Naive thymus-derived CD4-positive, alpha-beta T cell (primary cell): ENCODE measurements around the gene P4HA2. TPM values are rescaled to one million over a fixed set of nuclear protein-coding genes. Genes with fewer than 3 reads are reported as not detected.
A peak's percentile ranks its signal among the peaks of the same experiment; 100 is the strongest.

Experiments
- ATAC-seq: fragments of 150-1000 bp; cut with Tn5 transposase; 2 replicates; pipeline ENCODE4 v1.10.0; 2021; ENCODE audit warnings: mild to moderate bottlenecking, moderate library complexity
- CTCF ChIA-PET: fragments of 350-600 bp; sonication (Branson Sonifier 250); formaldehyde crosslinking; loops from one replicate; lab custom pipeline; 2021; ENCODE audit warnings: antibody characterized with exemption; lab: Charles Lee
- POLR2A ChIA-PET: fragments of 350-600 bp; sonication (Branson Sonifier 250); formaldehyde crosslinking; loops from one replicate; lab custom pipeline; 2021; ENCODE audit warnings: antibody characterized with exemption, inconsistent platforms; lab: Charles Lee
- DNase-seq, 9 donors: peaks; one replicate each; pipeline versions ENCODE4 v3.0.0 to v3.0.0-alpha.2; 2020 to 2022; ENCODE audit warnings: mixed read lengths in 1 of 9
- H3K27ac ChIP-seq: one replicate; pipeline ENCODE4 v1.7.0; 2013; ENCODE audit warnings: mild to moderate bottlenecking, low read depth, low read length, moderate library complexity
- H3K27me3 ChIP-seq, 2 donors: one replicate each; pipeline ENCODE4 v1.7.0; 2013; ENCODE audit warnings: low read length in 2 of 2, mild to moderate bottlenecking in 2 of 2, moderate library complexity in 2 of 2; ENCODE audit not compliant: control insufficient read depth in 2 of 2, insufficient read depth in 2 of 2
- H3K36me3 ChIP-seq, 3 experiments: 1 replicate in 2 of 3; 2 replicates in 1 of 3; pipeline ENCODE4 v1.7.0; 2013; ENCODE audit warnings: low read length in 3 of 3, mild to moderate bottlenecking in 3 of 3, moderate library complexity in 1 of 3; ENCODE audit not compliant: insufficient read depth in 3 of 3, control insufficient read depth in 2 of 3
- H3K4me1 ChIP-seq, 2 donors: one replicate each; pipeline ENCODE4 v1.7.0; 2013; ENCODE audit warnings: low read length in 2 of 2, mild to moderate bottlenecking in 2 of 2, moderate library complexity in 1 of 2; ENCODE audit not compliant: control insufficient read depth in 2 of 2, insufficient read depth in 2 of 2
- H3K4me3 ChIP-seq: 2 replicates; pipeline ENCODE4 v1.7.0; 2013; ENCODE audit warnings: mild to moderate bottlenecking, low read length
- H3K9me3 ChIP-seq, 3 experiments: 1 replicate in 2 of 3; 2 replicates in 1 of 3; pipeline ENCODE4 v1.7.0; 2013; ENCODE audit warnings: low read length in 3 of 3; ENCODE audit not compliant: control insufficient read depth in 2 of 3
- H3K27ac Mint-ChIP-seq, 9 donors: one replicate each; pipeline ENCODE4 v1.8.0; 2020 to 2022; ENCODE audit warnings: mixed read lengths in 9 of 9, mild to moderate bottlenecking in 8 of 9, moderate library complexity in 5 of 9, inconsistent platforms in 2 of 9
- H3K27me3 Mint-ChIP-seq, 5 donors: one replicate each; pipeline ENCODE4 v1.8.0; 2021 to 2022; ENCODE audit warnings: mixed read lengths in 5 of 5, mild to moderate bottlenecking in 1 of 5
- H3K36me3 Mint-ChIP-seq, 5 donors: one replicate each; pipeline ENCODE4 v1.8.0; 2020 to 2022; ENCODE audit warnings: mixed read lengths in 5 of 5, mild to moderate bottlenecking in 3 of 5, inconsistent platforms in 1 of 5
- H3K4me1 Mint-ChIP-seq, 7 donors: one replicate each; pipeline ENCODE4 v1.8.0; 2020 to 2022; ENCODE audit warnings: mixed read lengths in 7 of 7, mild to moderate bottlenecking in 3 of 7, inconsistent platforms in 1 of 7
- H3K4me3 Mint-ChIP-seq, 10 donors: one replicate each; pipeline ENCODE4 v1.8.0; 2020 to 2022; ENCODE audit warnings: mild to moderate bottlenecking in 10 of 10, mixed read lengths in 10 of 10, moderate library complexity in 6 of 10, inconsistent platforms in 2 of 10
- H3K9me3 Mint-ChIP-seq, 11 donors: one replicate each; pipeline ENCODE4 v1.8.0; 2020 to 2022; ENCODE audit warnings: mixed read lengths in 11 of 11, mild to moderate bottlenecking in 4 of 11, inconsistent platforms in 1 of 11, moderate library complexity in 1 of 11
- intact Hi-C, 2 donors: fragments of 100-400 bp; cut with micrococcal nuclease; formaldehyde crosslinking; loops; one replicate each; pipeline ENCODE4 v1.15.1; 2023
- polyA plus RNA-seq, 2 donors: library from polyadenylated mRNA; unstranded; fragments of 300-500 nt; fragmentation: Illumina TruSeq; gene quantifications; one replicate each; pipeline ENCODE4 v1.2.3, GENCODE V29; 2021
- total RNA-seq, 6 experiments: library from RNA in 5 of 6; stranded (reverse) in 5 of 6; gene quantifications; 1 replicate in 5 of 6; 2 replicates in 1 of 6; pipeline ENCODE4 v1.2.3 and lab custom pipeline; 2021 to 2026

Gene P4HA2
- total and polyA plus RNA-seq, 7 experiments from 2014 or later = 0.30 to 23.9 (median 0.99) TPM; not detected in 3

DNA sequence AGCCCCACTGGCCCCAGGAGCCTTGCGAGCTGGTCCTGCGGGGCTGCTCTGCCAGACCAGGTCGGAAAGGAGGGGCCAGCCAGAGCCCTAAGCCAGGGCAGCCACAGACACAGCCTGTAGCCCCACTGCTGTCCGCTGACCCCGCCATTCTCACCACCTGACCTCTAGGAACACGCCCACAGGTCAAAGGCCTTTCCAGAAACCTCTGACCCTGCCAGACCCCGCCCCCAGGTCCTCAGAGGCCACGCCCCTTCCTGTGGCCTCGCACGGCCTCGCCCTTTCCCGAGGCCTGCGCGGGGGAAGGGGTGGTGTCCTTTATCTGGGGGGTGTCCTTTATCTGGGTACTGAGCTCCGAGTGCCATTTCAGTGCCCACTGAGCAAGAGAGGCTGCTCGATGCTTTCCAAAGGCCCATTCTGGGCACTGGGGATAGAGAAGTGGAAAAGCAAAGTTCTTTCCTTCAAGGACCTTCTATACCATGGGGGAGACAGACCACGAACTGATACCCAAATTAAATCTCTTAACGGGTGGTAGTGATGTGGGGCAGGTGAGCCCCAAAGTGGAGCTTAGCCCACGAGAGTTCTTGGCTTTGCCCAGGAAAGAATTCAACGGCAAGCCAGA, 46.5 kb downstream of the P4HA2 start:
- no peaks in the 10 kb centered on the region for H3K9me3 ChIP-seq
- peaks cover 0 to 4% of the 10 kb centered on the region in 2 donors for H3K4me1 ChIP-seq
- DNase-seq (no peak), ATAC-seq (no peak)
- intact Hi-C loops = no loop called here
- Mint-ChIP-seq H3K4me1 (peaks cover 16 to 40% (median 19%) of the 10 kb centered on the region in 7 donors), H3K4me3 (no peak overlapping the region), H3K27me3 (peaks cover 0 to 8% (median 0%) of the 10 kb centered on the region in 5 donors), H3K9me3 (peaks cover 0 to 4% (median 0%) of the 10 kb centered on the region in 11 donors), H3K36me3 (peaks cover 0 to 14% (median 0%) of the 10 kb centered on the region in 5 donors), H3K27ac (no peak overlapping the region)
- H3K36me3 ChIP-seq = no peaks in the 10 kb centered on the region
- H3K4me3 ChIP-seq = no peak overlapping the region
- CTCF ChIA-PET = interaction anchor here (0.7 kb wide), 1 partner anchor 56 kb away, joined by 3 read pairs; no protein-coding TSS in a partner anchor
- POLR2A ChIA-PET = no interaction called here
- H3K27ac ChIP-seq = no peak overlapping the region
- H3K27me3 ChIP-seq = no peaks in the 10 kb centered on the region

DNA sequence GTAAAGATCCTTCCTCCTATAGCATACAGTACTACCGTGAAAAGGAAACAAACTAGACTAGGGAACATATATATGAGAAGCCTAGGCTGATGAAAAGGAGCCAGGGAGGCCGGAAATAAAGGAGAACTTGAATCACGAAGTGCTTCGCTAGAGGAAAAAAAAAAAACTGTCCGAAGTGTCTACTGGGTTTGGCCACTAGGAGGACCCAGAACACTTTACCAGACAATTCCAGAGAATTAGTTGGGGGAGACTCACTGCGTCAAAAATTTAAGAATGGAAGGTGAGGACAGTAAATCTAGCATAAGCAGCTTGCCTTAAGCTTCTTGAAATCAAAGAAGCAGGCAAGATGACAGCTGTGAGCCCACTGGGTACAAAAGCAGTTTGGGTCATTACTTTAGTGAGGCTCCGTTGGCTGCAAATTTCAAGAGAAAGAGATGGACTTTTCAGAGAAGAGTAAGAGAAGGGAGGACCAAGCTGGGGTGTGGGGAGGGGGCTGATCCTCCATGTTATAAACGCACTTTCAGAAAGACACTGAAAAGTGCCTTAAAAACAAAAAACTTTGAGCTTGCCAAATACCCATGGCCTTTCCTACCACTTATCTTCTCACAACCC, 47.4 kb downstream of the P4HA2 start:
- Mint-ChIP-seq H3K9me3 (peaks cover 0 to 4% (median 0%) of the 10 kb centered on the region in 11 donors), H3K4me1 (peaks cover 16 to 40% (median 19%) of the 10 kb centered on the region in 7 donors), H3K27ac (peak overlapping the region in 1 of 9 donors; percentile 65), H3K27me3 (peaks cover 0 to 4% (median 0%) of the 10 kb centered on the region in 5 donors), H3K36me3 (peaks cover 0 to 12% (median 0%) of the 10 kb centered on the region in 5 donors), H3K4me3 (peak overlapping the region in 1 of 10 donors; percentile 23)
- Histone ChIP-seq H3K27ac (no peak overlapping the region), H3K36me3 (no peaks in the 10 kb centered on the region), H3K27me3 (no peaks in the 10 kb centered on the region), H3K9me3 (no peaks in the 10 kb centered on the region), H3K4me3 (no peak overlapping the region), H3K4me1 (peaks cover 0 to 4% of the 10 kb centered on the region in 2 donors)
- DNase-seq = peak in 4 of 9 donors; percentile 4 to 19 (median 6)
- peak; percentile 24 for ATAC-seq
- CTCF ChIA-PET = no interaction called here
- intact Hi-C loops = loop anchor here in 1 of 2 donors (1.0 kb wide), 1 partner anchor 10 kb away; no protein-coding TSS in a partner anchor
- POLR2A ChIA-PET = no interaction called here

DNA sequence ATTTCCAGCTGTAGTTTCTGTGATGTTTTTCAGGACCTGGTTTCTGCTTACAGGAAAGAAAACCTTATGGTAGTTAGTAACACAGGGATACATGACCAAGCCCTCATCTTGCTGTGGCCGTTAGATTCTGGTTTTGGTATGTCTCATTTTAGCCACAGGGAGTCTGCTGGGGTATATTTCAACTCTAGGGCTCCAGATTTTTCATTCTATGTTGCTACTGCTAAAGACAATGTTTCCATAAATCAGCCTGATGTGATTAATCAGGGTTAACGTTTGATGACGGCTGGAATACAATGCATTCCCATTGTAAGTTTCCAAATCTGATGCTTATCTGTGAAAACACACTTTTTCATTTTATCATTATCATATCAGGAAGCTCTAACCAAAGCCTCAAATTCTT, 48.2 kb downstream of the P4HA2 start:
- intact Hi-C loops = loop anchor here in 1 of 2 donors (10.0 kb wide), 2 partner anchors 75 to 115 kb away; partner anchors contain the start of gene IL3
- peaks cover 0 to 12% (median 0%) of the 10 kb centered on the region in 5 donors for H3K36me3 Mint-ChIP-seq
- no peak overlapping the region for H3K4me3 ChIP-seq
- H3K27me3 ChIP-seq = no peaks in the 10 kb centered on the region
- peak overlapping the region in 1 of 10 donors; percentile 23 for H3K4me3 Mint-ChIP-seq
- no peak for ATAC-seq
- peaks cover 16 to 40% (median 19%) of the 10 kb centered on the region in 7 donors for H3K4me1 Mint-ChIP-seq
- H3K9me3 Mint-ChIP-seq = peaks cover 0 to 4% (median 0%) of the 10 kb centered on the region in 11 donors
- CTCF ChIA-PET = no interaction called here
- no peaks in the 10 kb centered on the region for H3K36me3 ChIP-seq
- no peak overlapping the region for H3K27ac ChIP-seq
- H3K9me3 ChIP-seq = no peaks in the 10 kb centered on the region
- peaks cover 0 to 4% (median 0%) of the 10 kb centered on the region in 5 donors for H3K27me3 Mint-ChIP-seq
- H3K4me1 ChIP-seq = peaks cover 0 to 4% of the 10 kb centered on the region in 2 donors
- peak overlapping the region in 1 of 9 donors; percentile 50 for H3K27ac Mint-ChIP-seq
- POLR2A ChIA-PET = no interaction called here
- DNase-seq = no peak

DNA sequence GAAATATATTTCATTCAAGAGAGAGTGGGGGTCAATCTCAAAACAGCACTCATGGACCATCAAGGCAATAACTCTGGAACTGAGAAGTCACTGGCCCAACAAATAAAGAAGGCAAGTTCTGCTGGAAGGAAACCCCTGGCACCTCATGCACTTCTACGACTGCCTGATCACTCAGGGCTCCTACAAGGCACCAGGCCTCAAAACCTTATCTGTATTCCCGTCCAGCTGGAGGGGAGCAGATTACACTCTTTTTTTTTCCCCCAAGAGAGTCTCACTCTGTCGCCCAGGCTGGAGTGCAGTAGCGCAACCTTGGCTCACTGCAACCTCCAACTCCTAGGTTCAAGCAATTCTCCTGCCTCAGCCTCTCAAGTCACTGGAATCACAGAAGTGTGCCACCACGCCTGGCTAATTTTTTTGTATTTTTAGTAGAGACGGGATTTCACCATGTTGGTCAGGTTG, 49.9 kb downstream of the P4HA2 start:
- H3K27ac ChIP-seq = no peak overlapping the region
- no peak overlapping the region for H3K4me3 Mint-ChIP-seq
- no peaks in the 10 kb centered on the region for H3K36me3 ChIP-seq
- H3K27me3 Mint-ChIP-seq = peaks cover 0 to 9% (median 0%) of the 10 kb centered on the region in 5 donors
- ChIA-PET CTCF (no interaction called here), POLR2A (no interaction called here)
- no peak overlapping the region for H3K4me3 ChIP-seq
- H3K27ac Mint-ChIP-seq = no peak overlapping the region
- no peak for DNase-seq
- peaks cover 16 to 38% (median 19%) of the 10 kb centered on the region in 7 donors for H3K4me1 Mint-ChIP-seq
- H3K27me3 ChIP-seq = no peaks in the 10 kb centered on the region
- H3K4me1 ChIP-seq = peaks cover 0 to 4% of the 10 kb centered on the region in 2 donors
- H3K36me3 Mint-ChIP-seq = peaks cover 0 to 6% (median 0%) of the 10 kb centered on the region in 5 donors
- no peaks in the 10 kb centered on the region for H3K9me3 ChIP-seq
- ATAC-seq = no peak
- intact Hi-C loops = loop anchor here (1.0 to 10.0 kb wide), 4 partner anchors 73 to 113 kb away; partner anchors contain the start of gene IL3 (in 1 of the 2)
- peaks cover 0 to 3% (median 0%) of the 10 kb centered on the region in 11 donors for H3K9me3 Mint-ChIP-seq

DNA sequence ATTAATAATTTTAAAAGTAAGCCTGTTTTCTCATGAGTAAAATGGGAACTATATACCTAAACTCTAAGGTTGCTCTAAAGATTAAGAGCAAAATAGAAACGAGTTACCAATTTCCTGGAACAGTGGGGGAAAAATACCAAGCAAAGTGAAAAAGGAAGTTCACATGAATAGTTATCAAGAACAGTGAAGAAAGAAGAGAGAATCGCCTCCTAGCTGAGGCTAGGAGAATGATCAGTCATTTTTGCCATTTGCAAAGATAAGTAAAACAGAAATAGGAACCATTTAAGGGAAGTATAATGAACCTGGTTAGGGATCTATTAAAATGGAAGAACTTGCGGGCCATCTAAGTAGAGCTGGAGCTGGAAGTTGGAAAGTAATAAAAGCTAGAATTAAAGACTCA, 50.7 kb downstream of the P4HA2 start:
- Histone ChIP-seq H3K27me3 (no peaks in the 10 kb centered on the region), H3K27ac (no peak overlapping the region), H3K4me3 (no peak overlapping the region), H3K36me3 (no peaks in the 10 kb centered on the region), H3K9me3 (no peaks in the 10 kb centered on the region), H3K4me1 (peaks cover 0 to 4% of the 10 kb centered on the region in 2 donors)
- POLR2A ChIA-PET = no interaction called here
- H3K9me3 Mint-ChIP-seq = peaks cover 0 to 6% (median 0%) of the 10 kb centered on the region in 11 donors
- H3K4me3 Mint-ChIP-seq = peak overlapping the region in 1 of 10 donors; percentile 8
- CTCF ChIA-PET = no interaction called here
- H3K27ac Mint-ChIP-seq = peak overlapping the region in 2 of 9 donors; percentile 35 to 47
- H3K27me3 Mint-ChIP-seq = peaks cover 0 to 15% (median 4%) of the 10 kb centered on the region in 5 donors
- intact Hi-C loops = loop anchor here (1.0 to 10.0 kb wide), 4 partner anchors 72 to 113 kb away; partner anchors contain the start of gene IL3 (in 1 of the 2)
- H3K36me3 Mint-ChIP-seq = peaks cover 0 to 2% (median 0%) of the 10 kb centered on the region in 5 donors
- DNase-seq (no peak), ATAC-seq (peak; percentile 63)
- H3K4me1 Mint-ChIP-seq = peaks cover 16 to 38% (median 19%) of the 10 kb centered on the region in 7 donors

DNA sequence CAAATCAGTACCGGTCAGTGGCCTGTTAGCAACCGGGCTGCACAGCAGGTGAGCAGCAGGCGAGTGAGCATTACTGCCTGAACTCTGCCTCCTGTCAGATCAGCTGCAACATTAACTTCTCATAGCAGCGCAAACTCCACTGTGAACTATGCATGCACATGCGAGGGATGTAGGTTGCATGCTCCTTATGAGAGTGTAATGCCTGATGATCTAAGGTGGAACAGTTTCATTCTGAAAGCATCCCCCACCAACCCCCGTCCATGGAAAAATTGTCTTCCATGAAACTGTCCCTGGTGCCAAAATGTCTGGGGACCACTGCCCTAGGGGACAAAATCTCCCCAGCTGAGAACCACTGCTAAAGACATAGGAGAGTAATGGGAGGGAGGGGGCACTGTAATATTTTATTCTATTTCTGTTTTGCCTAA, 51.1 kb downstream of the P4HA2 start:
- Histone ChIP-seq H3K27me3 (no peaks in the 10 kb centered on the region), H3K27ac (no peak overlapping the region), H3K9me3 (no peaks in the 10 kb centered on the region), H3K4me3 (no peak overlapping the region), H3K4me1 (peaks cover 0 to 4% of the 10 kb centered on the region in 2 donors), H3K36me3 (no peaks in the 10 kb centered on the region)
- intact Hi-C loops = loop anchor here (2.0 to 10.0 kb wide), 3 partner anchors 72 to 112 kb away; partner anchors contain the start of gene IL3 (in 1 of the 2)
- ATAC-seq (no peak), DNase-seq (peak in 2 of 9 donors; percentile 6 to 8)
- POLR2A ChIA-PET = no interaction called here
- Mint-ChIP-seq H3K9me3 (peaks cover 0 to 6% (median 4%) of the 10 kb centered on the region in 11 donors), H3K4me1 (peaks cover 16 to 38% (median 19%) of the 10 kb centered on the region in 7 donors), H3K27ac (peak overlapping the region in 1 of 9 donors; percentile 22), H3K4me3 (peak overlapping the region in 1 of 10 donors; percentile 50), H3K27me3 (peaks cover 0 to 19% (median 4%) of the 10 kb centered on the region in 5 donors), H3K36me3 (peaks cover 0 to 3% (median 2%) of the 10 kb centered on the region in 5 donors)
- CTCF ChIA-PET = no interaction called here
